Natural killer cell (primary cell): ENCODE data around the gene ZNF24. TPM values are rescaled to one million over a fixed set of nuclear protein-coding genes. Genes with fewer than 3 reads are reported as not detected.
A peak's percentile ranks its signal among the peaks of the same experiment; 100 is the strongest.

ENCODE experiments used
- ATAC-seq, 3 donors: fragments of 150-1000 bp in 2 of 3; fragments of 200-7000 bp in 1 of 3; cut with Tn5 transposase; 1 replicate in 1 of 3; 2 replicates in 2 of 3; pipeline ENCODE4 v1.10.0; 2021; ENCODE audit warnings: mild to moderate bottlenecking in 2 of 3, moderate library complexity in 2 of 3
- DNase-seq, 2 donors: peaks; one replicate each; pipeline versions ENCODE4 v3.0.0 to v3.0.0-alpha.2; 2013 to 2021; ENCODE audit warnings: mixed read lengths in 1 of 2
- H3K27ac ChIP-seq: one replicate; pipeline ENCODE4 v1.5.1; 2013; ENCODE audit warnings: mild to moderate bottlenecking, low read length
- H3K27me3 ChIP-seq: one replicate; pipeline ENCODE4 v1.6.1; 2013; ENCODE audit warnings: low read length; ENCODE audit not compliant: control insufficient read depth, insufficient read depth
- H3K36me3 ChIP-seq: one replicate; pipeline ENCODE4 v1.6.1; 2013; ENCODE audit warnings: low read length; ENCODE audit not compliant: control insufficient read depth, insufficient read depth
- H3K4me1 ChIP-seq: one replicate; pipeline ENCODE4 v1.6.1; 2013; ENCODE audit warnings: low read length; ENCODE audit not compliant: control insufficient read depth, insufficient read depth
- H3K4me3 ChIP-seq: one replicate; pipeline ENCODE4 v1.5.1; 2013; ENCODE audit warnings: low read length
- H3K9me3 ChIP-seq: one replicate; pipeline ENCODE4 v1.6.1; 2013; ENCODE audit warnings: low read length; ENCODE audit not compliant: control insufficient read depth, insufficient read depth
- H3K27ac Mint-ChIP-seq, 2 donors: one replicate each; pipeline ENCODE4 v1.8.0; 2022; ENCODE audit warnings: mild to moderate bottlenecking in 2 of 2, mixed read lengths in 2 of 2, moderate library complexity in 1 of 2
- H3K27me3 Mint-ChIP-seq, 2 donors: one replicate each; pipeline ENCODE4 v1.8.0; 2022; ENCODE audit warnings: low read depth in 2 of 2, mixed read lengths in 2 of 2
- H3K36me3 Mint-ChIP-seq: one replicate; pipeline ENCODE4 v1.8.0; 2022; ENCODE audit warnings: mixed read lengths
- H3K4me1 Mint-ChIP-seq, 2 donors: one replicate each; pipeline ENCODE4 v1.8.0; 2022; ENCODE audit warnings: mixed read lengths in 2 of 2
- H3K4me3 Mint-ChIP-seq: one replicate; pipeline ENCODE4 v1.8.0; 2022; ENCODE audit warnings: mild to moderate bottlenecking, moderate library complexity, mixed read lengths
- H3K9me3 Mint-ChIP-seq, 2 donors: one replicate each; pipeline ENCODE4 v1.8.0; 2022; ENCODE audit warnings: mixed read lengths in 2 of 2
- WGBS: methylation state at CpG from one replicate; pipeline ENCODE4 v1.1.7; 2013; ENCODE audit warnings: missing lambda C conversion rate; ENCODE audit not compliant: insufficient coverage; 5-methylcytosine and 5-hydroxymethylcytosine counted together
- intact Hi-C: fragments of 100-400 bp; cut with micrococcal nuclease; formaldehyde crosslinking; loops from one replicate; pipeline ENCODE4 v1.14.2; 2022
- total RNA-seq, 4 donors: library from RNA; stranded (reverse); fragments of 120-200 nt in 1 of 4; gene quantifications; one replicate each; pipeline versions ENCODE4 v1.2.3 to v1.2.4, GENCODE V29; 2013 to 2022
- TF ChIP-seq, protein P1 (sequence below): fragments of 200-600 bp; IDR thresholded peaks from one replicate; pipeline ENCODE4 v1.8.0; 2022; ENCODE audit warnings: antibody characterized with exemption

The ZNF24 gene
- total RNA-seq, 3 donors from 2014 or later (not counting 1 experiment from before 2014, with no cell fraction given), result 50.4 to 63.9 (median 58.2) TPM

DNA sequence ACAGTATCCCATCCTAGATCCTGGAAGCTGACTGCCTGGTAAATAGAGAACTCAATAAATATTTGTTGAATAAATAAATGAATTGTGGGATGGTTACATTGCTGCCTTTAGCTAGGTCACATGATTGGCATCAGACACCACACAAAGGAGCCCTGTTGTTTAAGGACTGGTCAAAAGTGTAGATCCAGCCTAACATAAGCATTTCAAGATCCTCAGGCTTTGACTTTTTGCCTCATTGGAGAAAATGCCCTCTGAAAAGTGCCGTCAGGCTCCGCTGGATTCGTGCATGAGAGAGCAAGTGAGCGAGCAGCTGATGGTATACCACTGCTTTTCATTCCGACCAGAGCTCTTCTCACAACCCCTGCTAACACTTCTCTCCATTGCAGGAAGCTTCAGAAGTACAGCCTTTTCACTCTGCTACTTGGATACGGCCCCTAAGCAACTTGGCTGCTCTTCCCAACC lies 1.3 kb upstream of the ZNF24 start:
- H3K27ac ChIP-seq, result peak overlapping the region; percentile 99
- H3K36me3 Mint-ChIP-seq, result no peaks in the 10 kb centered on the region
- H3K9me3 ChIP-seq, result no peaks in the 10 kb centered on the region
- no peak for ATAC-seq
- intact Hi-C loops, result loop anchor here (2.0 to 10.0 kb wide), 2 partner anchors 31 to 191 kb away; partner anchors contain the start of gene ZNF396
- H3K27me3 Mint-ChIP-seq, result peaks cover 0 to 3% of the 10 kb centered on the region in 2 donors
- peak overlapping the region; percentile 99 for H3K4me3 Mint-ChIP-seq
- DNase-seq, result no peak
- peaks cover 15% of the 10 kb centered on the region for H3K4me1 ChIP-seq
- no peak overlapping the region for H3K4me3 ChIP-seq
- no peaks in the 10 kb centered on the region for H3K27me3 ChIP-seq
- peaks cover under 1% of the 10 kb centered on the region for H3K36me3 ChIP-seq
- WGBS, result 68% methylated on average over 6 of the region's 6 CpGs
- peaks cover 32 to 34% of the 10 kb centered on the region in 2 donors for H3K4me1 Mint-ChIP-seq
- TF ChIP-seq, protein P1, sequence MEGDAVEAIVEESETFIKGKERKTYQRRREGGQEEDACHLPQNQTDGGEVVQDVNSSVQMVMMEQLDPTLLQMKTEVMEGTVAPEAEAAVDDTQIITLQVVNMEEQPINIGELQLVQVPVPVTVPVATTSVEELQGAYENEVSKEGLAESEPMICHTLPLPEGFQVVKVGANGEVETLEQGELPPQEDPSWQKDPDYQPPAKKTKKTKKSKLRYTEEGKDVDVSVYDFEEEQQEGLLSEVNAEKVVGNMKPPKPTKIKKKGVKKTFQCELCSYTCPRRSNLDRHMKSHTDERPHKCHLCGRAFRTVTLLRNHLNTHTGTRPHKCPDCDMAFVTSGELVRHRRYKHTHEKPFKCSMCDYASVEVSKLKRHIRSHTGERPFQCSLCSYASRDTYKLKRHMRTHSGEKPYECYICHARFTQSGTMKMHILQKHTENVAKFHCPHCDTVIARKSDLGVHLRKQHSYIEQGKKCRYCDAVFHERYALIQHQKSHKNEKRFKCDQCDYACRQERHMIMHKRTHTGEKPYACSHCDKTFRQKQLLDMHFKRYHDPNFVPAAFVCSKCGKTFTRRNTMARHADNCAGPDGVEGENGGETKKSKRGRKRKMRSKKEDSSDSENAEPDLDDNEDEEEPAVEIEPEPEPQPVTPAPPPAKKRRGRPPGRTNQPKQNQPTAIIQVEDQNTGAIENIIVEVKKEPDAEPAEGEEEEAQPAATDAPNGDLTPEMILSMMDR, result no peak
- peak overlapping the region; percentile 98 to 100 for H3K27ac Mint-ChIP-seq
- H3K9me3 Mint-ChIP-seq, result no peaks in the 10 kb centered on the region

DNA sequence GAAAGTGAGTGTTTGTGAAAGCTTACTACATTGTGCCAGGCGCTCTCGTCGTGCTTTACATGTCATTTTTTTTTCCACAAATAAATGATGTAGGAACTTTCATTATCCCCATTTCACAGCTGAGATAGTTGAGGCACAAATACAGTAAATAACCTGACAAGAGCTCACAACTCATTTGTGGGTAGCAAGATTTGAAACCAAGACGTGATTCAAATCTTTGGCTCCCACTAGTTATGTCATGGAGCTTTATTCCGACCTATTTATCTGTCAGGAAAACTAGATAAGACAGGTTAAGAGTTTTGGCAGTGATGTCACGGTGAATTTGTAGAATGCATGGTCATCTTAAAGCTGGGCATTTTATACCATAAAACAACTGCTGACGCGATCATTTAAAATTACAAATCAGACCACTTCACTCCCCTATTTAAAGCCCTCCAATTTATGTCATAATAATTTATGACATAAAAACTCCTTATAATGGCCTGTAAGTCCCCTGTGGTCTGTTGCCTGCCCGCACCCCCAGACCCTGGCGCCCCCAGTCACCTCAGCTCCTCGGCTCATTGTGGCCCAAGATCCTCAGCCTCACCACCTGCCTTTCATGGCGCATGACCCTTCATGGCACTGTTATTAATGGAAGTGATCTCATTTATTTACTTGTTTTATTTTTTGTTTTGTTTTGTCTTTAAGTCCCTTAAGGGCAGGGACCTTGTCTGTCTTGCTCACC lies 678 bp upstream of the ZNF24 start:
- Histone ChIP-seq H3K27me3 (no peaks in the 10 kb centered on the region), H3K27ac (peak overlapping the region; percentile 99), H3K9me3 (no peaks in the 10 kb centered on the region), H3K36me3 (peaks cover 6% of the 10 kb centered on the region), H3K4me3 (peak overlapping the region; percentile 99), H3K4me1 (peaks cover 15% of the 10 kb centered on the region)
- peak overlapping the region; percentile 98 to 100 for H3K27ac Mint-ChIP-seq
- DNase-seq (no peak), ATAC-seq (no peak)
- intact Hi-C loops, result loop anchor here (1.0 to 10.0 kb wide), 7 partner anchors 32 to 303 kb away; partner anchors contain the start of genes INO80C, ZNF396, ZNF397 and ZSCAN30
- peaks cover 38 to 40% of the 10 kb centered on the region in 2 donors for H3K4me1 Mint-ChIP-seq
- 55% methylated on average over 12 of the region's 12 CpGs for WGBS
- no peaks in the 10 kb centered on the region for H3K9me3 Mint-ChIP-seq
- TF ChIP-seq, protein P1, result no peak
- peak overlapping the region; percentile 99 for H3K4me3 Mint-ChIP-seq
- H3K36me3 Mint-ChIP-seq, result no peaks in the 10 kb centered on the region
- H3K27me3 Mint-ChIP-seq, result peaks cover 0 to 3% of the 10 kb centered on the region in 2 donors

DNA sequence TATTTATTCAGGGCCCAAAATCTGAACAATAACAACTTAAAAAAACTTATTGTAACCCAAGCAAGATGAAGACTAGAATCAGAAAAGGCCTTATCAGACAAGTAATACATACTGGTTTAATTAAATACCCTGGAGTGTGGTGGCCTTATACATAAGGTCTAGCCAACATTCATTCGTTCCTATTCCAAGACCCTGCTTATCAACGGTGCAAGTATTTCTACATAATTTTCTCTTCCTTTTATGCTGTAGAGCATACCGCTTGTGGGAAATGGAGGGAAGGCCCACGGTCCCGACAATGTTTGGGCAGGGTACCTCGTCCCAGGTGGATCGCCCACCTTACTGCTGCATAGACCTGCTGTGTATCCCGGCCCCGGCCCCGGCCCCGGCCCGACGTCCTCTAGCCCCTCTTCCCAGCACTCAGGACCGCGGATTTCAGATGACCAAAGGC lies 708 bp downstream of the ZNF24 start:
- H3K27ac ChIP-seq, result peak overlapping the region; percentile 99
- H3K36me3 ChIP-seq, result peaks cover 20% of the 10 kb centered on the region
- Mint-ChIP-seq H3K27me3 (peaks cover 0 to 3% of the 10 kb centered on the region in 2 donors), H3K36me3 (peaks cover 4% of the 10 kb centered on the region), H3K4me3 (peak overlapping the region; percentile 99), H3K9me3 (no peaks in the 10 kb centered on the region), H3K27ac (peak overlapping the region; percentile 98 to 100), H3K4me1 (peaks cover 50 to 52% of the 10 kb centered on the region in 2 donors)
- TF ChIP-seq, protein P1, result no peak
- DNase-seq (no peak), ATAC-seq (no peak)
- H3K27me3 ChIP-seq, result no peaks in the 10 kb centered on the region
- 3% methylated on average over 14 of the region's 15 CpGs for WGBS
- no peaks in the 10 kb centered on the region for H3K9me3 ChIP-seq
- H3K4me1 ChIP-seq, result peaks cover 15% of the 10 kb centered on the region
- intact Hi-C loops, result loop anchor here (5.0 to 10.0 kb wide), 2 partner anchors 154 to 189 kb away; partner anchors contain the start of gene INO80C
- H3K4me3 ChIP-seq, result peak overlapping the region; percentile 99
